Right lobe of liver (tissue), 6 donors: ENCODE results near the gene FGF7. TPM values are rescaled to one million over a fixed set of nuclear protein-coding genes. Genes with fewer than 3 reads are reported as not detected.

Source experiments
- ATAC-seq, 4 donors: fragments of 200-7000 bp; cut with Tn5 transposase; one replicate each; pipeline ENCODE4 v1.9.1; 2020; ENCODE audit warnings: mild to moderate bottlenecking in 4 of 4, moderate library complexity in 4 of 4
- DNase-seq, 3 donors: peaks; one replicate each; pipeline ENCODE4 v3.0.0-alpha.2; 2020
- H3K27ac ChIP-seq, 3 donors: fragments of 200-600 bp; one replicate each; pipeline ENCODE4 v1.8.0; 2022
- H3K27me3 ChIP-seq, 2 donors: fragments of 200-600 bp; one replicate each; pipeline ENCODE4 v1.8.0; 2022
- H3K36me3 ChIP-seq, 4 donors: fragments of 200-600 bp; sonication (generic) in 1 of 4; one replicate each; pipeline versions ENCODE4 v1.5.1 to v1.8.0; 2017 to 2022; ENCODE audit warnings: control low read depth in 1 of 4
- H3K4me1 ChIP-seq, 4 donors: fragments of 200-600 bp; sonication (generic) in 1 of 4; one replicate each; pipeline versions ENCODE4 v1.5.1 to v1.8.0; 2017 to 2022; ENCODE audit warnings: control low read depth in 1 of 4
- H3K4me3 ChIP-seq, 3 donors: fragments of 200-600 bp; one replicate each; pipeline ENCODE4 v1.8.0; 2022
- H3K9me3 ChIP-seq, 4 donors: fragments of 200-600 bp; sonication (generic) in 1 of 4; one replicate each; pipeline versions ENCODE4 v1.5.1 to v1.8.0; 2017 to 2022; ENCODE audit warnings: control low read depth in 1 of 4
- CTCF ChIP-seq, 4 donors: fragments of 200-600 bp in 3 of 4; fragments of 450-650 bp in 1 of 4; IDR thresholded peaks; one replicate each; pipeline versions ENCODE4 v1.5.1 to v1.8.0; 2016 to 2022; ENCODE audit warnings: antibody characterized with exemption in 4 of 4, mild to moderate bottlenecking in 2 of 4
- POLR2A ChIP-seq: fragments of 450-650 bp; IDR thresholded peaks from one replicate; pipeline ENCODE4 v1.6.1; 2017; ENCODE audit warnings: antibody characterized with exemption, mild to moderate bottlenecking
- WGBS: methylation state at CpG from one replicate; pipeline ENCODE4 v1.1.6; 2018; ENCODE audit warnings: low coverage, low lambda C conversion rate; ENCODE audit not compliant: insufficient coverage; ENCODE audit errors: missing lambda C conversion rate; 5-methylcytosine and 5-hydroxymethylcytosine counted together
- intact Hi-C, 2 donors: fragments of 100-400 bp; cut with DNase I; formaldehyde crosslinking; loops; one replicate each; pipeline versions ENCODE4 v1.11.2 to v1.14.1; 2022
- total RNA-seq, 6 experiments: library from RNA; depleted of rRNA in 2 of 6; stranded (reverse); fragments of >200 nt in 2 of 6; fragmentation: NEBNext Ultra II Directional in 3 of 6; extraction: Animal tissue kit (Norgen Biotek cat#: 25700) in 3 of 6; gene quantifications; one replicate each; pipeline versions ENCODE4 v1.1.0 to v1.2.4, GENCODE V29; 2016 to 2023
- donor health status: DM: no; HTN: yes; CAD: no.
- donor health status: DM: no; HTN: no; CAD: no.
- donor health status: DM: no; HTN: no; CAD: no.
- donor health status: DM: no; HTN: yes; CAD: no.
- donor health status: DM: no; HTN: yes; CAD: no.

The FGF7 gene
- total RNA-seq, 6 experiments from 2014 or later, result 0.09 to 1.0 (median 0.36) TPM

GRCh38 chr15:49441816-49442215, 18.8 kb downstream of the FGF7 start:
- no peak overlapping the region for H3K4me3 ChIP-seq
- H3K4me1 ChIP-seq, result no peaks in the 10 kb centered on the region
- no peaks in the 10 kb centered on the region for H3K9me3 ChIP-seq
- no peaks in the 10 kb centered on the region for H3K36me3 ChIP-seq
- no peaks in the 10 kb centered on the region for H3K27me3 ChIP-seq
- TF ChIP-seq POLR2A (no peak), CTCF (IDR thresholded peaks at IDR 0.05) (no peak)
- ATAC-seq, result no peak
- WGBS, result 100% methylated on average over 1 of the region's 1 CpG
- H3K27ac ChIP-seq, result no peak overlapping the region
- no peak for DNase-seq
- intact Hi-C loops, result no loop called here

- intact Hi-C loops, result no loop called here
- Histone ChIP-seq H3K9me3 (no peaks in the 10 kb centered on the region), H3K36me3 (no peaks in the 10 kb centered on the region), H3K4me3 (no peak overlapping the region), H3K4me1 (no peaks in the 10 kb centered on the region), H3K27ac (no peak overlapping the region), H3K27me3 (no peaks in the 10 kb centered on the region)
- no peak for DNase-seq
- ATAC-seq, result no peak
- 70% methylated on average over 1 of the region's 1 CpG for WGBS
- TF ChIP-seq POLR2A, result no peak
- TF ChIP-seq CTCF (IDR thresholded peaks at IDR 0.05), result no peak
These were observed 29.6 kb downstream of the FGF7 start for GRCh38 chr15:49452595-49452994.

- Histone ChIP-seq H3K4me3 (no peak overlapping the region), H3K4me1 (no peaks in the 10 kb centered on the region), H3K27me3 (no peaks in the 10 kb centered on the region), H3K9me3 (no peaks in the 10 kb centered on the region), H3K36me3 (no peaks in the 10 kb centered on the region), H3K27ac (no peak overlapping the region)
- DNase-seq (no peak), ATAC-seq (no peak)
- intact Hi-C loops, result no loop called here
- no peak for TF ChIP-seq CTCF (IDR thresholded peaks at IDR 0.05)
- no peak for TF ChIP-seq POLR2A
These were observed 33.1 kb downstream of the FGF7 start for GRCh38 chr15:49456166-49456565.

GRCh38 chr15:49458145-49458544, 35.1 kb downstream of the FGF7 start:
- Histone ChIP-seq H3K27me3 (no peaks in the 10 kb centered on the region), H3K9me3 (no peaks in the 10 kb centered on the region), H3K4me3 (no peak overlapping the region), H3K4me1 (no peaks in the 10 kb centered on the region), H3K27ac (no peak overlapping the region), H3K36me3 (no peaks in the 10 kb centered on the region)
- TF ChIP-seq POLR2A (no peak), CTCF (IDR thresholded peaks at IDR 0.05) (no peak)
- ATAC-seq (no peak), DNase-seq (no peak)
- intact Hi-C loops, result no loop called here
- WGBS, result 23% methylated on average over 2 of the region's 2 CpGs

- 66% methylated on average over 2 of the region's 2 CpGs for WGBS
- no peaks in the 10 kb centered on the region for H3K36me3 ChIP-seq
- H3K27me3 ChIP-seq, result no peaks in the 10 kb centered on the region
These were observed 37.4 kb downstream of the FGF7 start for GRCh38 chr15:49460411-49460941.

More at GRCh38 chr15:49460411-49460941, 37.4 kb downstream of the FGF7 start:
- no peaks in the 10 kb centered on the region for H3K9me3 ChIP-seq
- H3K27ac ChIP-seq, result no peak overlapping the region
- TF ChIP-seq POLR2A (no peak), CTCF (IDR thresholded peaks at IDR 0.05) (no peak)
- H3K4me1 ChIP-seq, result no peaks in the 10 kb centered on the region
- intact Hi-C loops, result no loop called here
- DNase-seq (no peak), ATAC-seq (no peak)
- H3K4me3 ChIP-seq, result no peak overlapping the region
